Liver (tissue), 9 donors: ENCODE data around the gene ADAMTS14. TPM values are rescaled to one million over a fixed set of nuclear protein-coding genes. Genes with fewer than 3 reads are reported as not detected.

Experiments used
- DNase-seq: peaks from one replicate; pipeline ENCODE4 v3.0.0-alpha.2; 2017; ENCODE audit warnings: low spot score
- H3K27ac ChIP-seq, 2 donors: one replicate each; pipeline ENCODE4 v1.7.0; 2013; ENCODE audit warnings: inconsistent platforms in 2 of 2, low read length in 2 of 2, control low read depth in 1 of 2, low read depth in 1 of 2, mild to moderate bottlenecking in 1 of 2
- H3K27me3 ChIP-seq, 4 donors: one replicate each; pipeline versions ENCODE4 v1.6.1 to v1.7.0; 2013; ENCODE audit warnings: low read length in 3 of 4, inconsistent platforms in 1 of 4, mild to moderate bottlenecking in 1 of 4, moderate library complexity in 1 of 4; ENCODE audit not compliant: control insufficient read depth in 4 of 4, insufficient read depth in 4 of 4
- H3K36me3 ChIP-seq, 4 donors: one replicate each; pipeline versions ENCODE4 v1.6.1 to v1.7.0; 2013; ENCODE audit warnings: low read length in 3 of 4, mild to moderate bottlenecking in 3 of 4, low read depth in 1 of 4, moderate library complexity in 1 of 4; ENCODE audit not compliant: control insufficient read depth in 4 of 4, insufficient read depth in 3 of 4
- H3K4me1 ChIP-seq, 4 donors: one replicate each; pipeline versions ENCODE4 v1.6.1 to v1.7.0; 2013; ENCODE audit warnings: low read length in 3 of 4, mild to moderate bottlenecking in 3 of 4, moderate library complexity in 1 of 4; ENCODE audit not compliant: control insufficient read depth in 4 of 4, insufficient read depth in 4 of 4
- H3K4me3 ChIP-seq, 3 donors: one replicate each; pipeline versions ENCODE4 v1.6.1 to v1.7.0; 2013; ENCODE audit warnings: low read length in 3 of 3, control low read depth in 1 of 3, low read depth in 1 of 3, mild to moderate bottlenecking in 1 of 3
- H3K9ac ChIP-seq, 2 donors: one replicate each; pipeline ENCODE4 v1.7.0; 2013; ENCODE audit warnings: low read length in 2 of 2, mild to moderate bottlenecking in 2 of 2, moderate library complexity in 2 of 2, control low read depth in 1 of 2, low read depth in 1 of 2
- H3K9me3 ChIP-seq, 4 donors: one replicate each; pipeline versions ENCODE4 v1.6.1 to v1.7.0; 2013; ENCODE audit warnings: low read length in 3 of 4; ENCODE audit not compliant: control insufficient read depth in 4 of 4
- CTCF ChIP-seq: fragments of 150-350 bp; IDR thresholded peaks from 2 replicates; pipeline ENCODE4 v1.5.1; 2017; ENCODE audit warnings: improper control_type of control experiment, low read depth, low read length; ENCODE audit not compliant: missing input control
- EGR1 ChIP-seq, 2 donors: IDR thresholded peaks; 2 replicates each; pipeline ENCODE4 v1.6.1; 2016 to 2018; ENCODE audit warnings: antibody characterized with exemption in 2 of 2, low read depth in 2 of 2
- FOXA1 ChIP-seq: IDR thresholded peaks from 2 replicates; pipeline ENCODE4 v1.6.1; 2016; ENCODE audit warnings: antibody characterized with exemption
- FOXA2 ChIP-seq: IDR thresholded peaks from 2 replicates; pipeline ENCODE4 v1.6.1; 2016; ENCODE audit warnings: antibody characterized with exemption
- HNF4A ChIP-seq, 2 donors: conservative IDR thresholded peaks; 2 replicates each; pipeline ENCODE4 v1.6.1; 2016; ENCODE audit warnings: antibody characterized with exemption in 2 of 2, mild to moderate bottlenecking in 2 of 2
- JUND ChIP-seq, 2 donors: IDR thresholded peaks; 2 replicates each; pipeline ENCODE4 v1.6.1; 2016; ENCODE audit warnings: antibody characterized with exemption in 2 of 2
- MAX ChIP-seq: IDR thresholded peaks from 2 replicates; pipeline ENCODE4 v1.6.1; 2016; ENCODE audit warnings: antibody characterized with exemption
- NR2F2 ChIP-seq: IDR thresholded peaks from 2 replicates; pipeline ENCODE4 v1.6.1; 2016; ENCODE audit warnings: antibody characterized with exemption
- RAD21 ChIP-seq, 2 donors: IDR thresholded peaks; 2 replicates each; pipeline ENCODE4 v1.6.1; 2016; ENCODE audit warnings: antibody characterized with exemption in 2 of 2, mild to moderate bottlenecking in 2 of 2
- REST ChIP-seq: IDR thresholded peaks from 2 replicates; pipeline ENCODE4 v1.6.1; 2016; ENCODE audit warnings: antibody characterized with exemption, mild to moderate bottlenecking
- RXRA ChIP-seq, 2 donors: IDR thresholded peaks; 2 replicates each; pipeline ENCODE4 v1.6.1; 2017 to 2018; ENCODE audit warnings: antibody characterized with exemption in 2 of 2, mild to moderate bottlenecking in 1 of 2
- TAF1 ChIP-seq: conservative IDR thresholded peaks from 2 replicates; pipeline ENCODE4 v1.6.1; 2016; ENCODE audit warnings: antibody characterized with exemption, mild to moderate bottlenecking
- YY1 ChIP-seq: IDR thresholded peaks from 2 replicates; pipeline ENCODE4 v1.6.1; 2016; ENCODE audit warnings: antibody characterized with exemption, mild to moderate bottlenecking
- ZBTB33 ChIP-seq: IDR thresholded peaks from 2 replicates; pipeline ENCODE4 v1.6.1; 2016; ENCODE audit warnings: antibody characterized with exemption
- WGBS: extraction: QIAGEN DNeasy Blood & Tissue Kit; methylation state at CpG from one replicate; pipeline ENCODE4 v1.1.7; 2013; 5-methylcytosine and 5-hydroxymethylcytosine counted together
- polyA plus RNA-seq, 2 donors: library from polyadenylated mRNA; stranded (reverse) in 1 of 2; unstranded in 1 of 2; fragments of 200-250 nt in 1 of 2; fragments of >200 nt in 1 of 2; fragmentation: Nextera tagmentation in 1 of 2; extraction: Ambion mirVana in 1 of 2; gene quantifications; one replicate each; pipeline versions ENCODE4 v1.2.1 to v1.2.3, GENCODE V29; 2013 to 2015
- total RNA-seq, 2 donors: library from RNA; depleted of rRNA; stranded (reverse); fragments of >200 nt; gene quantifications; one replicate each; pipeline ENCODE4 v1.2.3, GENCODE V29; 2014
- donor health status: healthy.
- donor health status: healthy.
- donor health status: healthy.
- donor health status: healthy.
- donor health status: healthy.

The ADAMTS14 gene
- total and polyA plus RNA-seq, 4 donors = 0.09 to 0.33 (median 0.13) TPM

GRCh38 chr10:70684839-70685454 lies 12.6 kb downstream of the ADAMTS14 start:
- Histone ChIP-seq H3K4me1 (no peaks in the 10 kb centered on the region), H3K4me3 (no peak overlapping the region), H3K27ac (no peak overlapping the region), H3K9ac (no peak overlapping the region), H3K27me3 (no peaks in the 10 kb centered on the region), H3K36me3 (no peaks in the 10 kb centered on the region), H3K9me3 (no peaks in the 10 kb centered on the region)
- no peak for DNase-seq
- 98% methylated on average over 4 of the region's 4 CpGs for WGBS
- no peak for TF ChIP-seq YY1
- no peak for TF ChIP-seq HNF4A (conservative IDR thresholded peaks at IDR 0.05)
- no peak for TF ChIP-seq RXRA (IDR thresholded peaks at IDR 0.05)
- TF ChIP-seq MAX = no peak
- TF ChIP-seq NR2F2 = no peak
- no peak for TF ChIP-seq TAF1
- TF ChIP-seq EGR1 (IDR thresholded peaks at IDR 0.05; ENCODE audit: low read depth in 2 of 2) = no peak

- no peaks in the 10 kb centered on the region for H3K27me3 ChIP-seq
- no peak overlapping the region for H3K27ac ChIP-seq
- TF ChIP-seq FOXA1 (no peak), RXRA (IDR thresholded peaks at IDR 0.05) (no peak), REST (no peak), MAX (no peak), ZBTB33 (no peak), RAD21 (IDR thresholded peaks at IDR 0.05) (no peak), JUND (IDR thresholded peaks at IDR 0.05) (no peak), FOXA2 (no peak), CTCF (no peak), NR2F2 (no peak)
- no peak overlapping the region for H3K4me3 ChIP-seq
- no peak for DNase-seq
- H3K9ac ChIP-seq = no peak overlapping the region
- no peaks in the 10 kb centered on the region for H3K4me1 ChIP-seq
- no peaks in the 10 kb centered on the region for H3K9me3 ChIP-seq
- WGBS = 94% methylated on average over 8 of the region's 8 CpGs
- H3K36me3 ChIP-seq = no peaks in the 10 kb centered on the region
These were observed 13.2 kb downstream of the ADAMTS14 start for GRCh38 chr10:70685455-70685911.
